Ishikawa (cell line): ENCODE data around the gene CASK.

Experiments used
- CEBPB ChIP-seq: IDR thresholded peaks from 2 replicates; pipeline ENCODE4 v1.6.1; 2012
- CREB1 ChIP-seq: IDR thresholded peaks from 2 replicates; pipeline ENCODE4 v1.6.1; 2012; ENCODE audit warnings: low read depth
- EGR1 ChIP-seq: IDR thresholded peaks from 2 replicates; pipeline ENCODE4 v1.6.1; 2012
- EP300 ChIP-seq: IDR thresholded peaks from 2 replicates; pipeline ENCODE4 v1.6.1; 2012; ENCODE audit warnings: borderline replicate concordance
- FOXM1 ChIP-seq: IDR thresholded peaks from 2 replicates; pipeline ENCODE4 v1.6.1; 2012; ENCODE audit warnings: low read depth, borderline replicate concordance
- NFIC ChIP-seq: IDR thresholded peaks from 2 replicates; pipeline ENCODE4 v1.6.1; 2012
- RAD21 ChIP-seq: IDR thresholded peaks from 2 replicates; pipeline ENCODE4 v1.6.1; 2012; ENCODE audit warnings: low read depth
- TAF1 ChIP-seq: IDR thresholded peaks from 2 replicates; pipeline ENCODE4 v1.6.1; 2012; ENCODE audit warnings: low read depth, mild to moderate bottlenecking
- TCF12 ChIP-seq: IDR thresholded peaks from 2 replicates; pipeline ENCODE4 v1.6.1; 2012; ENCODE audit warnings: low read depth
- TEAD4 ChIP-seq: IDR thresholded peaks from 2 replicates; pipeline ENCODE4 v1.6.1; 2012
- YY1 ChIP-seq: IDR thresholded peaks from 2 replicates; pipeline ENCODE4 v1.6.1; 2012; ENCODE audit warnings: low read depth
- ZBTB7A ChIP-seq: IDR thresholded peaks from 2 replicates; pipeline ENCODE4 v1.6.1; 2012; ENCODE audit warnings: low read depth
- TF ChIP-seq, protein P1 (sequence below): IDR thresholded peaks from 2 replicates; pipeline ENCODE4 v1.6.1; 2012
- TF ChIP-seq, protein P2 (sequence below): IDR thresholded peaks from 2 replicates; pipeline ENCODE4 v1.6.1; 2012; ENCODE audit warnings: low read depth, mild to moderate bottlenecking
- TF ChIP-seq, protein P3 (sequence below): IDR thresholded peaks from 2 replicates; pipeline ENCODE4 v1.6.1; 2012

Gene CASK

DNA sequence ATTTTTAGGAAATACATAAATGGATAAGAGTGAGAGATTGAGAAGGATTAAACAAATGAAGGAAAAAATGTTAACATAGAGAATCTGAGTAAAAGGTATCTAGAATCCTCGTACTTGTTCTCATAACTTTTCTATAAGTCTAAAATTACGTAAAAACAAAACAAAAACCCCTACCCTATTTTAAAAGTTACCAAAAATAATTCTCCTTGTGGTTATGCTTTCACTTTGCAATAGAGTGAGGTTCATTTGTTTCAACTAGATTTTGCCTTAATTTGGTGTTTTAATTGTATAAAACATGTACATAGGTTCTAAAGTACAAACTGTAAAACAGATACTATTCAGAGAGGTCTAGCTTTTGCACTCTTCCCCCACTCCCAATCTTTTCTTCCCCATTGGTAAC is 238.4 kb downstream of the CASK start:
- TF ChIP-seq, protein P1, sequence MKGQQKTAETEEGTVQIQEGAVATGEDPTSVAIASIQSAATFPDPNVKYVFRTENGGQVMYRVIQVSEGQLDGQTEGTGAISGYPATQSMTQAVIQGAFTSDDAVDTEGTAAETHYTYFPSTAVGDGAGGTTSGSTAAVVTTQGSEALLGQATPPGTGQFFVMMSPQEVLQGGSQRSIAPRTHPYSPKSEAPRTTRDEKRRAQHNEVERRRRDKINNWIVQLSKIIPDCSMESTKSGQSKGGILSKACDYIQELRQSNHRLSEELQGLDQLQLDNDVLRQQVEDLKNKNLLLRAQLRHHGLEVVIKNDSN: no peak
- TF ChIP-seq, protein P2, sequence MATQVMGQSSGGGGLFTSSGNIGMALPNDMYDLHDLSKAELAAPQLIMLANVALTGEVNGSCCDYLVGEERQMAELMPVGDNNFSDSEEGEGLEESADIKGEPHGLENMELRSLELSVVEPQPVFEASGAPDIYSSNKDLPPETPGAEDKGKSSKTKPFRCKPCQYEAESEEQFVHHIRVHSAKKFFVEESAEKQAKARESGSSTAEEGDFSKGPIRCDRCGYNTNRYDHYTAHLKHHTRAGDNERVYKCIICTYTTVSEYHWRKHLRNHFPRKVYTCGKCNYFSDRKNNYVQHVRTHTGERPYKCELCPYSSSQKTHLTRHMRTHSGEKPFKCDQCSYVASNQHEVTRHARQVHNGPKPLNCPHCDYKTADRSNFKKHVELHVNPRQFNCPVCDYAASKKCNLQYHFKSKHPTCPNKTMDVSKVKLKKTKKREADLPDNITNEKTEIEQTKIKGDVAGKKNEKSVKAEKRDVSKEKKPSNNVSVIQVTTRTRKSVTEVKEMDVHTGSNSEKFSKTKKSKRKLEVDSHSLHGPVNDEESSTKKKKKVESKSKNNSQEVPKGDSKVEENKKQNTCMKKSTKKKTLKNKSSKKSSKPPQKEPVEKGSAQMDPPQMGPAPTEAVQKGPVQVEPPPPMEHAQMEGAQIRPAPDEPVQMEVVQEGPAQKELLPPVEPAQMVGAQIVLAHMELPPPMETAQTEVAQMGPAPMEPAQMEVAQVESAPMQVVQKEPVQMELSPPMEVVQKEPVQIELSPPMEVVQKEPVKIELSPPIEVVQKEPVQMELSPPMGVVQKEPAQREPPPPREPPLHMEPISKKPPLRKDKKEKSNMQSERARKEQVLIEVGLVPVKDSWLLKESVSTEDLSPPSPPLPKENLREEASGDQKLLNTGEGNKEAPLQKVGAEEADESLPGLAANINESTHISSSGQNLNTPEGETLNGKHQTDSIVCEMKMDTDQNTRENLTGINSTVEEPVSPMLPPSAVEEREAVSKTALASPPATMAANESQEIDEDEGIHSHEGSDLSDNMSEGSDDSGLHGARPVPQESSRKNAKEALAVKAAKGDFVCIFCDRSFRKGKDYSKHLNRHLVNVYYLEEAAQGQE: no peak
- TF ChIP-seq TEAD4 (no peak), ZBTB7A (no peak), TCF12 (no peak), CEBPB (no peak), RAD21 (no peak)
- TF ChIP-seq, protein P3, sequence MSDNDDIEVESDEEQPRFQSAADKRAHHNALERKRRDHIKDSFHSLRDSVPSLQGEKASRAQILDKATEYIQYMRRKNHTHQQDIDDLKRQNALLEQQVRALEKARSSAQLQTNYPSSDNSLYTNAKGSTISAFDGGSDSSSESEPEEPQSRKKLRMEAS: no peak

DNA sequence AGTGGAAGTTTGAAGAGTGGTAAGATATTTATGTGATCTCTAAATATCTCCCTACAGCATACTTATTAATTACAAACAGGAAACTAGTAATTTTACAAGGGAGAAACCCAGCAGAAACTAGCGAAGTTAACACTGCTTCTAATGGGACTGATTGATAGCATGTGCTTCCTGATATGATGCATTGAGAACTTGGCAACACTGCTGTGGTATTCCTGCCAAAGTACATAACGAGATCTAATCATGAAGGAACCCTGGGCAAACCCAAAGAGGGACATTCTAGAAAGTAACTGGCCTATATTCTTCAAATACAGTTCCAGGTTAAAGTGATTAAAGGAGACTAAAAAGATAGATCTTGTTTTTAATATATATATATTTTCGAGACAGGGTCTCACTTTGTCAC is 239.2 kb downstream of the CASK start:
- TF ChIP-seq EGR1: no peak
- TF ChIP-seq EP300: no peak
- TF ChIP-seq ZBTB7A: no peak
- TF ChIP-seq, protein P2: no peak
- no peak for TF ChIP-seq NFIC
- no peak for TF ChIP-seq YY1
- no peak for TF ChIP-seq TCF12
- TF ChIP-seq, protein P1: no peak
- no peak for TF ChIP-seq TEAD4
- no peak for TF ChIP-seq TAF1

DNA sequence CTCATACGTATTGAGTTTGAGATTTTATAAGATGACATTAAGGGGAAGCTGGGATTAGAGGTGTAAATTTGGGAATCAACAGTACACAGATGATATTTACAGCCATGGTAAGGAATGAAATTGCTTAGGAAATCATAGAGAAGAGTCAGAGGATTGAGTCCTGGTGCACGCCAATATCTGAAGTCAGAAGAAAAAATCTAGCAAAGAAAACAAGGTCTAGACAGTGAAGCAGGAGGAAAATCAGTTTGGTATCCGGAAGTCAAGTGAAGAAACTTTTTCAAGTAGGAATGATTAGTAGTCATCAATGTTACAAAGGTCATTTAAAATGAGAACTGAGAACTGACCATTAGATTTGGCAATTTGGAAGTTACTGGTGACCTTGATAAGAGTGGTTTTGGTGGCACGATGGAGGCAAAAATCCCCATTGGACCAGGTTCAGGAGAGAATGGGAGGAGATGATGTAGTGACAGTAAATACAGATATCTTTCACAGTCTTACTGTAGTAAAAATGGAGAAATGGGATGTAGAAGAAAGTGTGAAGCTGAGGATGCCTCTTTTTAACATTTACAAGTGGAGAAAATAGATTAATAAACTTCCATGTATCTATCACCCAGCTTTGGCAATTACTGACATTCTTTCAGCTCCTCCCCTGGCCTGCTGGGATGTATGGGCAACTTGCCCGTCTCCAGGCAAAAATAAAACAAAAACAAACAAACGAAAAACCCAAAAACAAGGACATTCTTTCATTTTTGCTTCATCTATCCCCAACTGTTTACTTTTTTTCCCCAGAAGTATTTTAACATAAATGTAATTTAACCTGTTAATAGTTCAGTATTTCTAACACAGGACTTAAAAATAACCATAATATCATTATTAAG is 245.9 kb downstream of the CASK start:
- TF ChIP-seq CREB1 (no peak), FOXM1 (no peak)

DNA sequence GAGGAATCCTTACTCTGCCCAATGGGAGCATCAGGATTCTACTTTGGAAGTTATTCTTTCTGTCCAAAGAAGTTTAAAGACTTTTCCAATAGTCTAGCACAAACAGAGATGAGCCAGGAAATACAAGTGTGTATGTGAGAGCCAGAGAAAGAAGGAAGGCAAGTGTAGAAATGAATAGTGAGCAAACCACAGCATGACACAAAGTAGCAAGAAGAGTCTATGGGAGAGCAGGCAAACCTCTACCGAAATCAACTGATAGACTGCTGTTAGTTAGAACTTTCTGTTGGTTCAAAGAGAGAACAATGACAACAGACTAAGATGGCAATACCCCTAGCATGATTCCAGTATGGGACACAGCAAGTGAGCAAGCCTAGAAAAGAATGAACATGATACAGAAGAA is 250.7 kb downstream of the CASK start:
- TF ChIP-seq, protein P3: no peak
- no peak for TF ChIP-seq CREB1
- TF ChIP-seq EGR1: no peak
- no peak for TF ChIP-seq TAF1
- TF ChIP-seq RAD21: no peak
- no peak for TF ChIP-seq TCF12
- no peak for TF ChIP-seq FOXM1
- TF ChIP-seq TEAD4: no peak
- TF ChIP-seq, protein P2: no peak
- no peak for TF ChIP-seq ZBTB7A
- TF ChIP-seq CEBPB: no peak
- TF ChIP-seq EP300: no peak
- TF ChIP-seq NFIC: no peak
- TF ChIP-seq, protein P1: no peak
- TF ChIP-seq YY1: no peak
